HepG2 (cell line): Measurements from ENCODE around the gene CLCA4.

Experiments used
- EP300 ChIP-seq, 3 experiments: sonication (generic) in 1 of 3; formaldehyde crosslinking in 1 of 3; IDR thresholded peaks; 2 replicates each; pipeline versions ENCODE4 v1.5.1 to v1.6.1; 2011 to 2020; ENCODE audit warnings: low read depth in 2 of 3, low read length in 2 of 3, borderline replicate concordance in 1 of 3, improper control_type of control experiment in 1 of 3, mild to moderate bottlenecking in 1 of 3, missing genetic modification reagents in 1 of 3, moderate library complexity in 1 of 3
- ERF ChIP-seq: IDR thresholded peaks from 2 replicates; pipeline ENCODE4 v1.6.1; 2018; ENCODE audit warnings: missing biosample characterization, missing genetic modification reagents
- POLR2G ChIP-seq: fragments of 200-400 bp; formaldehyde crosslinking; IDR thresholded peaks from 2 replicates; pipeline ENCODE4 v1.6.1; 2018; ENCODE audit warnings: mild to moderate bottlenecking, low read depth, low read length, moderate library complexity
- SAFB2 ChIP-seq: sonication (generic); formaldehyde crosslinking; IDR thresholded peaks from 2 replicates; pipeline ENCODE4 v1.5.1; 2020; ENCODE audit warnings: missing genetic modification reagents, low read depth, mild to moderate bottlenecking, borderline replicate concordance
- ZNF431 ChIP-seq: sonication (generic); formaldehyde crosslinking; IDR thresholded peaks from 2 replicates; pipeline ENCODE4 v1.9.0; 2022; ENCODE audit warnings: missing genetic modification reagents, low read depth, mild to moderate bottlenecking, borderline replicate concordance
- ZNF746 ChIP-seq: sonication (generic); formaldehyde crosslinking; IDR thresholded peaks from 2 replicates; pipeline ENCODE4 v1.8.0; 2022; ENCODE audit warnings: mild to moderate bottlenecking, missing genetic modification reagents
- TF ChIP-seq, protein P1 (sequence below): sonication (generic); formaldehyde crosslinking; IDR thresholded peaks from 2 replicates; pipeline ENCODE4 v1.4.0; 2020; ENCODE audit warnings: missing genetic modification reagents

DNA sequence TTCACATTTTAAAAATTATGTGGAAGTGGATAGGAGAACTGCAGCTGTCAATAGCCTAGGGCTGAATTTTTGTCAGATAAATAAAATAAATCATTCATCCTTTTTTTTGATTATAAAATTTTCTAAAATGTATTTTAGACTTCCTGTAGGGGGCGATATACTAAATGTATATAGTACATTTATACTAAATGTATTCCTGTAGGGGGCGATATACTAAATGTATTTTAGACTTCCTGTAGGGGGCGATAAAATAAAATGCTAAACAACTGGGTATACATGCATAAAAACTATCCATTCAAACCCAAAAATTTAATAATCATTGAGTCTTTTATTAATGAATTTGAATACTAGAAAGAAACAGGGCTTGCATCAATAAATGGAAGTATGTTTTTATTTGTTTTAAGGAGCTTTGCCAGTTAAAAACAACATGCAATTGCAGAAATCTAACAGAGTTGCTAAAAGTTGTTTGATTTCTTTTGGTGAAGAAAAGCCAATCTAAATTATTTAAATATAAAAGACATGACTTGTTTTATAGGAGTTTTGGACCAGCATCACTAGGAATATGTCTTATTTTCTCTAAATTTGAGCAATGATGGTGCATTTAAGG, 46.8 kb upstream of the CLCA4 start:
- TF ChIP-seq POLR2G (no peak), ZNF746 (no peak), ZNF431 (CRISPR knock-in tag) (no peak), SAFB2 (CRISPR knock-in tag) (no peak), ERF (no peak), EP300 (IDR thresholded peaks at IDR 0.05; ENCODE audit: low read depth in 2 of 2, low read length in 2 of 2) (no peak), EP300 (CRISPR knock-in tag; IDR thresholded peaks at IDR 0.05; ENCODE audit: borderline replicate concordance) (no peak)
- TF ChIP-seq, protein P1, sequence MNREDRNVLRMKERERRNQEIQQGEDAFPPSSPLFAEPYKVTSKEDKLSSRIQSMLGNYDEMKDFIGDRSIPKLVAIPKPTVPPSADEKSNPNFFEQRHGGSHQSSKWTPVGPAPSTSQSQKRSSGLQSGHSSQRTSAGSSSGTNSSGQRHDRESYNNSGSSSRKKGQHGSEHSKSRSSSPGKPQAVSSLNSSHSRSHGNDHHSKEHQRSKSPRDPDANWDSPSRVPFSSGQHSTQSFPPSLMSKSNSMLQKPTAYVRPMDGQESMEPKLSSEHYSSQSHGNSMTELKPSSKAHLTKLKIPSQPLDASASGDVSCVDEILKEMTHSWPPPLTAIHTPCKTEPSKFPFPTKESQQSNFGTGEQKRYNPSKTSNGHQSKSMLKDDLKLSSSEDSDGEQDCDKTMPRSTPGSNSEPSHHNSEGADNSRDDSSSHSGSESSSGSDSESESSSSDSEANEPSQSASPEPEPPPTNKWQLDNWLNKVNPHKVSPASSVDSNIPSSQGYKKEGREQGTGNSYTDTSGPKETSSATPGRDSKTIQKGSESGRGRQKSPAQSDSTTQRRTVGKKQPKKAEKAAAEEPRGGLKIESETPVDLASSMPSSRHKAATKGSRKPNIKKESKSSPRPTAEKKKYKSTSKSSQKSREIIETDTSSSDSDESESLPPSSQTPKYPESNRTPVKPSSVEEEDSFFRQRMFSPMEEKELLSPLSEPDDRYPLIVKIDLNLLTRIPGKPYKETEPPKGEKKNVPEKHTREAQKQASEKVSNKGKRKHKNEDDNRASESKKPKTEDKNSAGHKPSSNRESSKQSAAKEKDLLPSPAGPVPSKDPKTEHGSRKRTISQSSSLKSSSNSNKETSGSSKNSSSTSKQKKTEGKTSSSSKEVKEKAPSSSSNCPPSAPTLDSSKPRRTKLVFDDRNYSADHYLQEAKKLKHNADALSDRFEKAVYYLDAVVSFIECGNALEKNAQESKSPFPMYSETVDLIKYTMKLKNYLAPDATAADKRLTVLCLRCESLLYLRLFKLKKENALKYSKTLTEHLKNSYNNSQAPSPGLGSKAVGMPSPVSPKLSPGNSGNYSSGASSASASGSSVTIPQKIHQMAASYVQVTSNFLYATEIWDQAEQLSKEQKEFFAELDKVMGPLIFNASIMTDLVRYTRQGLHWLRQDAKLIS (CRISPR knock-in tag), result no peak
